Adrenal gland (tissue), 5 donors: ENCODE measurements around the gene FAM221B.

ENCODE experiments used
- CTCF ChIP-seq, 6 experiments: fragments of 450-650 bp in 4 of 6; fragments of 200-600 bp in 2 of 6; sonication (generic) in 1 of 6; IDR thresholded peaks; 1 replicate in 5 of 6; 2 replicates in 1 of 6; pipeline versions ENCODE4 v1.5.1 to v1.8.0; 2016 to 2021; ENCODE audit warnings: antibody characterized with exemption in 6 of 6, mild to moderate bottlenecking in 2 of 6, moderate library complexity in 1 of 6
- POLR2A ChIP-seq, 2 donors: fragments of 450-650 bp; IDR thresholded peaks; one replicate each; pipeline ENCODE4 v1.6.1; 2017; ENCODE audit warnings: antibody characterized with exemption in 2 of 2, mild to moderate bottlenecking in 2 of 2, moderate library complexity in 1 of 2
- donor health status: DM: no; HTN: no; CAD: no.

- TF ChIP-seq CTCF (IDR thresholded peaks at IDR 0.05) (no peak), POLR2A (IDR thresholded peaks at IDR 0.05) (no peak)
These were observed 17.6 kb upstream of the FAM221B start for GRCh38 chr9:35845824-35846771.
